GM23338 (cell line): ENCODE results near the gene TTC28. TPM values are rescaled to one million over a fixed set of nuclear protein-coding genes. Genes with fewer than 3 reads are reported as not detected.
A peak's percentile ranks its signal among the peaks of the same experiment; 100 is the strongest.

Experiments used
- ATAC-seq: fragments of 200-7000 bp; cut with Tn5 transposase; 3 replicates; pipeline ENCODE4 v1.9.1; 2020
- DNase-seq: peaks from one replicate; pipeline ENCODE4 v3.0.0-alpha.2; 2015; ENCODE audit warnings: low spot score
- H2AFZ ChIP-seq: fragments of 200-600 bp; sonication (generic); 2 replicates; pipeline ENCODE4 v1.8.0; 2016; ENCODE audit warnings: antibody characterized with exemption, mild to moderate bottlenecking, moderate library complexity
- H3F3A ChIP-seq: fragments of 200-600 bp; sonication (generic); replicated peaks from 2 replicates; pipeline ENCODE4 v1.8.0; 2017; ENCODE audit warnings: antibody characterized with exemption, mixed run types, low read depth
- H3K27ac ChIP-seq: fragments of 200-600 bp; sonication (generic); 2 replicates; pipeline ENCODE4 v1.6.1; 2016; ENCODE audit warnings: low read depth
- H3K27me3 ChIP-seq: fragments of 200-600 bp; sonication (generic); 2 replicates; pipeline ENCODE4 v1.8.0; 2016; ENCODE audit warnings: mild to moderate bottlenecking, mixed run types, moderate library complexity; ENCODE audit not compliant: insufficient read depth
- H3K36me3 ChIP-seq: fragments of 200-600 bp; sonication (generic); 2 replicates; pipeline ENCODE4 v1.8.0; 2016; ENCODE audit warnings: mild to moderate bottlenecking; ENCODE audit not compliant: insufficient read depth
- H3K4me1 ChIP-seq: fragments of 200-600 bp; sonication (generic); 2 replicates; pipeline ENCODE4 v1.8.0; 2016; ENCODE audit warnings: mild to moderate bottlenecking, moderate library complexity; ENCODE audit not compliant: insufficient read depth
- H3K4me2 ChIP-seq: fragments of 200-600 bp; sonication (generic); 2 replicates; pipeline ENCODE4 v1.7.1; 2017; ENCODE audit warnings: mixed run types
- H3K4me3 ChIP-seq: fragments of 200-600 bp; sonication (generic); 2 replicates; pipeline ENCODE4 v1.6.1; 2016; ENCODE audit warnings: mixed run types
- H3K79me2 ChIP-seq: fragments of 200-600 bp; sonication (generic); replicated peaks from 2 replicates; pipeline ENCODE4 v1.8.0; 2017; ENCODE audit warnings: mild to moderate bottlenecking; ENCODE audit not compliant: insufficient read depth
- H3K9me2 ChIP-seq: fragments of 200-600 bp; sonication (generic); 2 replicates; pipeline ENCODE4 v1.8.0; 2017; ENCODE audit not compliant: insufficient read depth
- H4K20me1 ChIP-seq: fragments of 200-600 bp; sonication (generic); replicated peaks from 2 replicates; pipeline ENCODE4 v1.8.0; 2017; ENCODE audit warnings: mild to moderate bottlenecking; ENCODE audit not compliant: insufficient read depth
- H3K27ac Mint-ChIP-seq: 2 replicates; pipeline ENCODE4 v1.8.0; 2020; ENCODE audit warnings: inconsistent platforms, mild to moderate bottlenecking, moderate library complexity, mixed read lengths
- H3K27me3 Mint-ChIP-seq: 3 replicates; pipeline ENCODE4 v1.8.0; 2022; ENCODE audit warnings: low read depth, mild to moderate bottlenecking, moderate library complexity, mixed read lengths, inconsistent platforms; ENCODE audit not compliant: insufficient read depth, poor library complexity
- H3K36me3 Mint-ChIP-seq: 3 replicates; pipeline ENCODE4 v1.8.0; 2021; ENCODE audit warnings: low read depth, mild to moderate bottlenecking, inconsistent platforms, moderate library complexity, mixed read lengths
- H3K4me1 Mint-ChIP-seq: 3 replicates; pipeline ENCODE4 v1.8.0; 2020; ENCODE audit warnings: mild to moderate bottlenecking, inconsistent platforms, mixed read lengths
- H3K4me3 Mint-ChIP-seq: 3 replicates; pipeline ENCODE4 v1.8.0; 2021; ENCODE audit warnings: moderate library complexity, mild to moderate bottlenecking, inconsistent platforms, mixed read lengths
- H3K9me3 Mint-ChIP-seq: 3 replicates; pipeline ENCODE4 v1.8.0; 2020; ENCODE audit warnings: moderate library complexity, mild to moderate bottlenecking, inconsistent platforms, mixed read lengths
- EZH2 ChIP-seq: fragments of 200-600 bp; sonication (generic); IDR thresholded peaks from one replicate; pipeline ENCODE4 v1.8.0; 2017; ENCODE audit warnings: antibody characterized with exemption, mild to moderate bottlenecking, low read depth; ENCODE audit not compliant: unreplicated experiment
- EZH2phosphoT487 ChIP-seq: fragments of 200-600 bp; sonication (generic); IDR thresholded peaks from one replicate; pipeline ENCODE4 v1.8.1; 2018; ENCODE audit warnings: antibody characterized with exemption; ENCODE audit not compliant: unreplicated experiment
- ZNF114 ChIP-seq: fragments of 250-450 bp; sonication (Bioruptor Pico); IDR thresholded peaks from 2 replicates; pipeline ENCODE4 v1.5.0; 2020; ENCODE audit warnings: mild to moderate bottlenecking, moderate library complexity
- polyA plus RNA-seq: library from polyadenylated mRNA; unstranded; fragments of >200 nt; fragmentation: Nextera tagmentation; extraction: Ambion mirVana; gene quantifications from 2 replicates; pipeline ENCODE4 v1.2.1, GENCODE V29; 2016
- total RNA-seq: library from RNA; depleted of rRNA; stranded (reverse); fragments of >200 nt; shearing (Covaris generic); gene quantifications from 2 replicates; pipeline ENCODE4 v1.2.3, GENCODE V29; 2014
- TF ChIP-seq, protein P1 (sequence below): fragments of 250-450 bp; sonication (Bioruptor Pico); IDR thresholded peaks from 2 replicates; pipeline ENCODE4 v1.5.0; 2020; ENCODE audit warnings: mild to moderate bottlenecking, moderate library complexity
- TF ChIP-seq, protein P2 (sequence below): IDR thresholded peaks from 2 replicates; pipeline ENCODE4 v1.6.1; 2016; ENCODE audit warnings: antibody characterized with exemption

The TTC28 gene
- total and polyA plus RNA-seq, 2 experiments from 2014 or later, result 4.5 to 16.1 TPM

DNA sequence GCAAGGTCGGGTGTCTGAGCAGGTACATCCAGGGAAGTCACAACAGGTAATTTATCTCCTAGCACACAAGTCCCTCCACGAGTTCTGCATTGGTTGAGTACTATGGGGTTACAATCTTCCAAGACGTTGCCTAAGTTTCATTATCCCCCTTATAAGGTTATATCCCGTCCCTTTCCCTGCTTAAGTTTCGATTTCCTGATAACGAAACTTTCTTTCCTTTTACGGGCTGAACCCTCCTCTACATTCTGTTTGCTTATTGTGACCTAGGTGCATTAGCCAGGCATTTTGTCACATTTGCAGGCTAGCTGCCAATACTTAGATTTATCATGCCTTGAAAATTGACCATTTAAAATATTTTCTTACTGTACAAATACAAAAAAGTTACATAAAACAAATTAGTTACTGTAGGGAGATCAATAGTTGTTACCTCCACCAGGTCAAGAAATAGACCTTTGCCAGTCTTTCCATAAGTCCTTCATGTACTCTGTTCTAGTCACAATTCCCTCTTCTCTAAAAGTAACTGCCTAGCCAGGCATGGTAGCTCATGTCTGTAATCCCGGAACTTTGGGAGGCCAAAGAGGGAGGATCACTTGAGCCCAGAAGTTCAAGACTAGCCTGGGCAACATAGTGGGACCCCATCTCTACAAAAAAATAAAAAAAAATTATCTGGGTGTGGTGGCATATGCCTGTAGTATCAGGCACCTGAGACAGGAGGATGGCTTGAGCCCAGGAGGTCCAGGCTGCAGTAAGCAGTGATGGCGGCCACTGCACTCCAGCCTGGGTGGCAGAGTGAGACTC is 746.3 kb downstream of the TTC28 start:
- Histone ChIP-seq H4K20me1 (no peaks in the 10 kb centered on the region), H3K4me2 (no peak overlapping the region), H3K36me3 (no peaks in the 10 kb centered on the region), H3K4me1 (peaks cover 15% of the 10 kb centered on the region), H3K4me3 (no peak overlapping the region), H2AFZ (no peak overlapping the region), H3F3A (no peaks in the 10 kb centered on the region), H3K27me3 (no peaks in the 10 kb centered on the region), H3K79me2 (peaks cover 10% of the 10 kb centered on the region; the same call in 1 of the 2 replicates), H3K27ac (no peak overlapping the region), H3K9me2 (no peaks in the 10 kb centered on the region; the same call in 1 of the 2 replicates)
- peak overlapping the region; percentile 16; the same call in 1 of the 2 replicates for H3K27ac Mint-ChIP-seq
- ATAC-seq (no peak), DNase-seq (no peak)
- H3K36me3 Mint-ChIP-seq, result peaks cover 13% of the 10 kb centered on the region; the same call in 2 of the 3 replicates
- H3K9me3 Mint-ChIP-seq, result no peaks in the 10 kb centered on the region; the same call in 2 of the 3 replicates
- H3K4me3 Mint-ChIP-seq, result no peak overlapping the region
- H3K27me3 Mint-ChIP-seq, result no peaks in the 10 kb centered on the region
- peaks cover 21% of the 10 kb centered on the region for H3K4me1 Mint-ChIP-seq
- TF ChIP-seq ZNF114 (CRISPR knock-in tag) (no peak), EZH2 (no peak), EZH2phosphoT487 (no peak)
- TF ChIP-seq, protein P1, sequence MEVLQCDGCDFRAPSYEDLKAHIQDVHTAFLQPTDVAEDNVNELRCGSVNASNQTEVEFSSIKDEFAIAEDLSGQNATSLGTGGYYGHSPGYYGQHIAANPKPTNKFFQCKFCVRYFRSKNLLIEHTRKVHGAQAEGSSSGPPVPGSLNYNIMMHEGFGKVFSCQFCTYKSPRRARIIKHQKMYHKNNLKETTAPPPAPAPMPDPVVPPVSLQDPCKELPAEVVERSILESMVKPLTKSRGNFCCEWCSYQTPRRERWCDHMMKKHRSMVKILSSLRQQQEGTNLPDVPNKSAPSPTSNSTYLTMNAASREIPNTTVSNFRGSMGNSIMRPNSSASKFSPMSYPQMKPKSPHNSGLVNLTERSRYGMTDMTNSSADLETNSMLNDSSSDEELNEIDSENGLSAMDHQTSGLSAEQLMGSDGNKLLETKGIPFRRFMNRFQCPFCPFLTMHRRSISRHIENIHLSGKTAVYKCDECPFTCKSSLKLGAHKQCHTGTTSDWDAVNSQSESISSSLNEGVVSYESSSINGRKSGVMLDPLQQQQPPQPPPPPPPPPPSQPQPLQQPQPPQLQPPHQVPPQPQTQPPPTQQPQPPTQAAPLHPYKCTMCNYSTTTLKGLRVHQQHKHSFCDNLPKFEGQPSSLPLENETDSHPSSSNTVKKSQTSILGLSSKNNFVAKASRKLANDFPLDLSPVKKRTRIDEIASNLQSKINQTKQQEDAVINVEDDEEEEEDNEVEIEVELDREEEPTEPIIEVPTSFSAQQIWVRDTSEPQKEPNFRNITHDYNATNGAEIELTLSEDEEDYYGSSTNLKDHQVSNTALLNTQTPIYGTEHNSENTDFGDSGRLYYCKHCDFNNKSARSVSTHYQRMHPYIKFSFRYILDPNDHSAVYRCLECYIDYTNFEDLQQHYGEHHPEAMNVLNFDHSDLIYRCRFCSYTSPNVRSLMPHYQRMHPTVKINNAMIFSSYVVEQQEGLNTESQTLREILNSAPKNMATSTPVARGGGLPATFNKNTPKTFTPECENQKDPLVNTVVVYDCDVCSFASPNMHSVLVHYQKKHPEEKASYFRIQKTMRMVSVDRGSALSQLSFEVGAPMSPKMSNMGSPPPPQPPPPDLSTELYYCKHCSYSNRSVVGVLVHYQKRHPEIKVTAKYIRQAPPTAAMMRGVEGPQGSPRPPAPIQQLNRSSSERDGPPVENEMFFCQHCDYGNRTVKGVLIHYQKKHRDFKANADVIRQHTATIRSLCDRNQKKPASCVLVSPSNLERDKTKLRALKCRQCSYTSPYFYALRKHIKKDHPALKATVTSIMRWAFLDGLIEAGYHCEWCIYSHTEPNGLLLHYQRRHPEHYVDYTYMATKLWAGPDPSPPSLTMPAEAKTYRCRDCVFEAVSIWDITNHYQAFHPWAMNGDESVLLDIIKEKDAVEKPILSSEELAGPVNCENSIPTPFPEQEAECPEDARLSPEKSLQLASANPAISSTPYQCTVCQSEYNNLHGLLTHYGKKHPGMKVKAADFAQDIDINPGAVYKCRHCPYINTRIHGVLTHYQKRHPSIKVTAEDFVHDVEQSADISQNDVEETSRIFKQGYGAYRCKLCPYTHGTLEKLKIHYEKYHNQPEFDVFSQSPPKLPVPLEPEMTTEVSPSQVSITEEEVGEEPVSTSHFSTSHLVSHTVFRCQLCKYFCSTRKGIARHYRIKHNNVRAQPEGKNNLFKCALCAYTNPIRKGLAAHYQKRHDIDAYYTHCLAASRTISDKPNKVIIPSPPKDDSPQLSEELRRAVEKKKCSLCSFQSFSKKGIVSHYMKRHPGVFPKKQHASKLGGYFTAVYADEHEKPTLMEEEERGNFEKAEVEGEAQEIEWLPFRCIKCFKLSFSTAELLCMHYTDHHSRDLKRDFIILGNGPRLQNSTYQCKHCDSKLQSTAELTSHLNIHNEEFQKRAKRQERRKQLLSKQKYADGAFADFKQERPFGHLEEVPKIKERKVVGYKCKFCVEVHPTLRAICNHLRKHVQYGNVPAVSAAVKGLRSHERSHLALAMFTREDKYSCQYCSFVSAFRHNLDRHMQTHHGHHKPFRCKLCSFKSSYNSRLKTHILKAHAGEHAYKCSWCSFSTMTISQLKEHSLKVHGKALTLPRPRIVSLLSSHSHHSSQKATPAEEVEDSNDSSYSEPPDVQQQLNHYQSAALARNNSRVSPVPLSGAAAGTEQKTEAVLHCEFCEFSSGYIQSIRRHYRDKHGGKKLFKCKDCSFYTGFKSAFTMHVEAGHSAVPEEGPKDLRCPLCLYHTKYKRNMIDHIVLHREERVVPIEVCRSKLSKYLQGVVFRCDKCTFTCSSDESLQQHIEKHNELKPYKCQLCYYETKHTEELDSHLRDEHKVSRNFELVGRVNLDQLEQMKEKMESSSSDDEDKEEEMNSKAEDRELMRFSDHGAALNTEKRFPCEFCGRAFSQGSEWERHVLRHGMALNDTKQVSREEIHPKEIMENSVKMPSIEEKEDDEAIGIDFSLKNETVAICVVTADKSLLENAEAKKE (CRISPR knock-in tag), result no peak
- TF ChIP-seq, protein P2, sequence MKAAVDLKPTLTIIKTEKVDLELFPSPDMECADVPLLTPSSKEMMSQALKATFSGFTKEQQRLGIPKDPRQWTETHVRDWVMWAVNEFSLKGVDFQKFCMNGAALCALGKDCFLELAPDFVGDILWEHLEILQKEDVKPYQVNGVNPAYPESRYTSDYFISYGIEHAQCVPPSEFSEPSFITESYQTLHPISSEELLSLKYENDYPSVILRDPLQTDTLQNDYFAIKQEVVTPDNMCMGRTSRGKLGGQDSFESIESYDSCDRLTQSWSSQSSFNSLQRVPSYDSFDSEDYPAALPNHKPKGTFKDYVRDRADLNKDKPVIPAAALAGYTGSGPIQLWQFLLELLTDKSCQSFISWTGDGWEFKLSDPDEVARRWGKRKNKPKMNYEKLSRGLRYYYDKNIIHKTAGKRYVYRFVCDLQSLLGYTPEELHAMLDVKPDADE, result no peak
